Measurements from ENCODE around the gene PGK2.
A peak's percentile ranks its signal among the peaks of the same experiment; 100 is the strongest.
"Not testable (repeated sequence)": the region's sequence is repeated elsewhere in the genome, so short reads cannot be mapped to it uniquely, and the experiment has no call there.

PGK2 gene

DNA sequence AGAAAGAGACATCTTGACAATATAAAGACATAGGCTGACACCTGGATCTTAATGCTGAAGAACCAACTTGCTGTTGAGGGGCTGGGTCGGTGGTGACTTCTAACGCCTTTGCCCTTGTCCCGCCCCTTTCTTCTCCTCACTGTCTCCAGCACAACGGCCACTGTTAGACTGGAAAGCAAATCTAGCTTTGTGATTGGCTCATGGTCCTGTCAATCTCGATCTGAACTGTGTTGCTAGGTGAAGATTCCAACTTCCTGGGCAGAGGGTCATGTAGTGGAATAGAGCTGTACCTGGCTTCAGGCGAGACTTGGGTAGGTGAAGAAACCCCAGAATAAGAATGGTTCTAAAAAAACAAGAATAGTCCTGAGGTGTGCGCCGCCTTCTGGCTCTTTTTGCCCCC, at the start of gene PGK2:
TSS of gene PGK2 (minus strand) at position 110 of the 400 bp plus-strand sequence. CDS start at position 12, 98 bp downstream.
- H3K27ac ChIP-seq (ENCODE audit: low read length), result no peak within 1 kb of the TSS
- no peak within 1 kb of the TSS for H3K4me3 ChIP-seq (ENCODE audit: low read length)
- no peaks in the 10 kb centered on the region for H3K9me3 ChIP-seq (ENCODE audit: control insufficient read depth, low read depth, low read length)
- H3K27me3 ChIP-seq (ENCODE audit: control insufficient read depth, insufficient read depth, low read length), result no peaks in the 10 kb centered on the region
- H3K9ac ChIP-seq (ENCODE audit: low read length), result no peak within 1 kb of the TSS
- H3K36me3 ChIP-seq (ENCODE audit: control insufficient read depth, low read depth, low read length), result no peaks in the 10 kb centered on the region
- no peaks in the 10 kb centered on the region for H3K4me1 ChIP-seq (ENCODE audit: control insufficient read depth, low read depth, low read length)

DNA sequence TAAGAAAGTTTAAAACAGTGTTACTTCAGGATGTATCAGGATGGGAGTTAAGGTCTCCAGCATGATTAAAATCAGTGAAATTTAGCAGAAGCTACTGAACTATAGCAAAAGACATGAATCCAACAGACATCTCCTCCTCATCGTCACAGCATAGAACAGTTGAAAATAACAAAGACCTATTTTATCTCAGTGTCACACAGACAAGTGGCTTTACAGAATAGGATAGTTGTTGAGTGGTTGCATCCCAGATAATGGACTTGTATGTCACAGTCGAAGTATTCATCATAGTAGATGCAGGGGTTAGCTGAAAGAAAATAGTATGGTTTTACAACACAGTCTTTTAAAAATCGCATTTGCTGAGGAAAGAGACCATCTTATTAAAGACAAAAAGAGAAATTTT, 48.1 kb upstream of the PGK2 start:
- H3K27ac ChIP-seq (ENCODE audit: low read length), result no peak overlapping the region
- no peak overlapping the region for H3K9ac ChIP-seq (ENCODE audit: low read length)
- H3K27me3 ChIP-seq (ENCODE audit: control insufficient read depth, insufficient read depth, low read length), result no peaks in the 10 kb centered on the region
- no peaks in the 10 kb centered on the region for H3K9me3 ChIP-seq (ENCODE audit: control insufficient read depth, low read depth, low read length)
- no peaks in the 10 kb centered on the region for H3K36me3 ChIP-seq (ENCODE audit: control insufficient read depth, low read depth, low read length)
- no peak overlapping the region for H3K4me3 ChIP-seq (ENCODE audit: low read length)
- peaks cover 19% of the 10 kb centered on the region for H3K4me1 ChIP-seq (ENCODE audit: control insufficient read depth, low read depth, low read length)

DNA sequence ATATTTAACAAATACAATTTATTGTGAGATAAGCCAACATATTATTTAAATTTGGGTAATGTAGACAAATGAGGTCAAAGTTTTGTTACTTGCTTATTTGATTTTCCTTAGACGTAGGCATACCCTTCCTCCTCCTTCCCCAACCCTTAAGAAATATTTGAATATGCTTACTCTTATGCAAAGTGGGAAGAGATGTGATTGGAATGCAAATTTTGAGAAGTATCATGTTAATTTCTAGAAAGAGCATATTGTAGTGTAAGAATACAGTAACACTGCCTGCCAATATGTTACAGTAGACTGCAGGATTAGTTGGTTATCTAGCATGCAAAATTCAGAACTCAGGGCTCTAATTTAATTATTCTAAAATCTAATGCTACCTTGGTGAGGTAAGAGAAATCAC, 46.3 kb upstream of the PGK2 start:
- peaks cover 19% of the 10 kb centered on the region for H3K4me1 ChIP-seq (ENCODE audit: control insufficient read depth, low read depth, low read length)
- no peak overlapping the region for H3K4me3 ChIP-seq (ENCODE audit: low read length)
- H3K9me3 ChIP-seq (ENCODE audit: control insufficient read depth, low read depth, low read length), result no peaks in the 10 kb centered on the region
- H3K27ac ChIP-seq (ENCODE audit: low read length), result no peak overlapping the region
- H3K36me3 ChIP-seq (ENCODE audit: control insufficient read depth, low read depth, low read length), result no peaks in the 10 kb centered on the region
- no peak overlapping the region for H3K9ac ChIP-seq (ENCODE audit: low read length)
- no peaks in the 10 kb centered on the region for H3K27me3 ChIP-seq (ENCODE audit: control insufficient read depth, insufficient read depth, low read length)

DNA sequence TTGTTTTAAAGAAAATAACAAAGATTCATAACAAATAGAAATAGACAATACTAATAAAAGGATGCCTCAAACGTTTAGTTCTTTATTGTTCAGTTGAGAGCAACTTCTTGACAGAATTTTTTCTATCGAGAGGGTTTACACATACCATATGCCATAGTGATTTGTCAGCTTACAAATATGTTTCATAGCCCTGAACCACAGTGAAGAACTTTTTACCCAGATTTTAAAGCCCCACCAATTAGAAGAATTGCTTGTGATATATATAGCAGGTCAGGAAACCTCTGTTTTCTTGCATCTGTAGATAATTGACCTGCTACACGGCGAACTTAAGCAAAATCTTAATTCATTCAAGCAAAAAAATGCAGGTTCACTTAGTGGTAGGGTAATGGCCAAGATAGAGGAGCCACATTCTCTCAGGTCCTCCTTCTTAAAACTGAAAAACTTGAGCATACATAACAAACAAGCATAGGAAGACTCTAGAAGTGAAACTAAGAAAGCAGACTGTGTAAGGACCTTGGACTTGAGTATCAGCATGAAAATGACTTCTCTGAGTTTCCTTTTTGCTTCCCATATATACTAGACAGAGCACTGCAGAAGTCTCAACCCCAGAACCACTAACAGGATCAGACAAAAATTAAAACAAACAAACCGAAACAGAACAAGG, 39.8 kb upstream of the PGK2 start:
- H3K27me3 ChIP-seq (ENCODE audit: control insufficient read depth, insufficient read depth, low read length), result no peaks in the 10 kb centered on the region
- H3K9me3 ChIP-seq (ENCODE audit: control insufficient read depth, low read depth, low read length), result no peaks in the 10 kb centered on the region
- H3K4me3 ChIP-seq (ENCODE audit: low read length), result no peak overlapping the region
- H3K27ac ChIP-seq (ENCODE audit: low read length), result no peak overlapping the region
- H3K4me1 ChIP-seq (ENCODE audit: control insufficient read depth, low read depth, low read length), result no peaks in the 10 kb centered on the region
- no peak overlapping the region for H3K9ac ChIP-seq (ENCODE audit: low read length)
- no peaks in the 10 kb centered on the region for H3K36me3 ChIP-seq (ENCODE audit: control insufficient read depth, low read depth, low read length)

DNA sequence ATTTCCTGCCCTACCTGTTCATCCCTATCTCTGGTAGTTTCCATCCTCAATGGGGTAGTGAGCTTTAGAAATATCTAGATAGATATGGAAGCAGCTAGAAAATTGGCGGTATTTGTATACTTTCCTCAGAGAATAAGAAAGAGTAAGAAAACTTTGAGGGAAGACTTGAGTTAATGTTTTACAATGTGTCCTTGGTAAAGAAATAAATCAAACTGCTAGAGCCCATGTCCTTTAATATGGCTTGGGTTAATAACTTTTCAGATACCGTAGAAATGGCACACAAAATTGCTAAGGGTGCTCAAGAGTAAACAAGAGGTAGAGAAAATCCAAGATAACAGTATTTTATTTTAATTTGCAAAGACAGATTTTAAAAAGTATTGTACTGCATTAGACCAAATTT, 28.1 kb upstream of the PGK2 start:
- no peaks in the 10 kb centered on the region for H3K4me1 ChIP-seq (ENCODE audit: control insufficient read depth, low read depth, low read length)
- no peak overlapping the region for H3K4me3 ChIP-seq (ENCODE audit: low read length)
- no peaks in the 10 kb centered on the region for H3K36me3 ChIP-seq (ENCODE audit: control insufficient read depth, low read depth, low read length)
- no peaks in the 10 kb centered on the region for H3K9me3 ChIP-seq (ENCODE audit: control insufficient read depth, low read depth, low read length)
- no peak overlapping the region for H3K9ac ChIP-seq (ENCODE audit: low read length)
- H3K27me3 ChIP-seq (ENCODE audit: control insufficient read depth, insufficient read depth, low read length), result no peaks in the 10 kb centered on the region
- H3K27ac ChIP-seq (ENCODE audit: low read length), result no peak overlapping the region

DNA sequence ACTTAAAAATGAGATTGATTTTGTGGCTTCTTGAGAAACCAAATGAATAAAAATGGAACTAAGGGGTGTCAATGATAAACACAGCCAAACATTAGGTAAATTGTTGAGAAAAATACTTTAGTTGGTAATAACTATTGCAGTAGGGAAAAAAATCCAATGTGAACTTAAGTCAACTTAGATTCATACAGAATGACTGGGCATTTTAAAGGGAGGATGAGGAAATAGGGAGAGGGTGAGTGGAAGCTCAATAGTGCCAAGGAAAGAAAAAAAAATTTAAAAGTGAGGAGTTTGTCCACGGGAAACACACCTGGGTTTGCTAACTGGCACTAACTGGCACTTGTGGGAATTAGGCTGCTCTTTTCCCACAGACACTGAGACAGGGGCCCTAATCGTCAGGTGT, 26.2 kb upstream of the PGK2 start:
- H3K4me1 ChIP-seq (ENCODE audit: control insufficient read depth, low read depth, low read length), result no peaks in the 10 kb centered on the region
- H3K27ac ChIP-seq (ENCODE audit: low read length), result no peak overlapping the region
- no peak overlapping the region for H3K9ac ChIP-seq (ENCODE audit: low read length)
- no peaks in the 10 kb centered on the region for H3K9me3 ChIP-seq (ENCODE audit: control insufficient read depth, low read depth, low read length)
- no peaks in the 10 kb centered on the region for H3K36me3 ChIP-seq (ENCODE audit: control insufficient read depth, low read depth, low read length)
- H3K27me3 ChIP-seq (ENCODE audit: control insufficient read depth, insufficient read depth, low read length), result no peaks in the 10 kb centered on the region
- no peak overlapping the region for H3K4me3 ChIP-seq (ENCODE audit: low read length)

DNA sequence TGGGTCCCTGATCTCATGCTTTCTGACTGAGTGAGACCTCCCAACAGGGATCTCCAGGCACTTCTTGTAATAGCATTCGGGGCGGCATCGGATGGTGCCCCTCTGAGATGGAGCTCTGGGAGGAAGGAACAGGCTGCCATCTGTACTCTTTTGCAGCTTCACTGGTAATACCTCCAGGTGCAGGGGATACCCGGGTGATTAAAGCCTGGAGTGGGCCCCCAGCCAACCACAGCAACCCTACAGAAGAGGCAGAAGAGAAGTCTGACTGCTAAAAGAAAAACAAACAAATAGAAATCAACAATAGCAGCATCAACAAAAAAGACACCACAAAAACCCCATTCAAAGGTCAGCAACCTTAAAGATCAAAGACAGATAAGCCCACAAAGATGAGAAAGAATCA, 19.1 kb upstream of the PGK2 start:
- no peaks in the 10 kb centered on the region for H3K36me3 ChIP-seq (ENCODE audit: control insufficient read depth, low read depth, low read length)
- no peak overlapping the region for H3K27ac ChIP-seq (ENCODE audit: low read length)
- H3K27me3 ChIP-seq (ENCODE audit: control insufficient read depth, insufficient read depth, low read length), result no peaks in the 10 kb centered on the region
- no peak overlapping the region for H3K4me3 ChIP-seq (ENCODE audit: low read length)
- H3K9ac ChIP-seq (ENCODE audit: low read length), result no peak overlapping the region
- no peaks in the 10 kb centered on the region for H3K4me1 ChIP-seq (ENCODE audit: control insufficient read depth, low read depth, low read length)
- no peaks in the 10 kb centered on the region for H3K9me3 ChIP-seq (ENCODE audit: control insufficient read depth, low read depth, low read length)

DNA sequence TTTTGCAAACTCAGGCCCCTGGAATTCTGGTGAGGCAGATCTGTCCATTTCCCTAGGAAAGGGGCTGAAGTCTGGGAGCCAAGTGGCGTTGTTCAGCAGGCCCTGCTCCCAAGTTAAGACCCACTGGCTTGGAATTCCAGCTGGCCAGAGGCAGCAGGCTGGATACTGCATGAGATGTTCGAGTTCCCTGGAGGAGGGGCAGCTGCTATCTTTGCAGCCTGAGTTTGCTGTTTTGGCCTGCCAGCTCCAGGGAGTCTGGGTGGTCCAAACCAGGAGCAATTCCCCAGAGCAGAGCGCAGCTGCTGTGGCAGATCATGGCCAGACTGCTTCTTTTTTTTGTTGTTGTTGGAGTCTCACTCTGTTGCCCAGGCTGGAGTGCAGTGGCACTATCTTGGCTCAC, 18.2 kb upstream of the PGK2 start:
- no peaks in the 10 kb centered on the region for H3K27me3 ChIP-seq (ENCODE audit: control insufficient read depth, insufficient read depth, low read length)
- H3K4me3 ChIP-seq (ENCODE audit: low read length), result no peak overlapping the region
- no peak overlapping the region for H3K27ac ChIP-seq (ENCODE audit: low read length)
- H3K9me3 ChIP-seq (ENCODE audit: control insufficient read depth, low read depth, low read length), result no peaks in the 10 kb centered on the region
- no peaks in the 10 kb centered on the region for H3K36me3 ChIP-seq (ENCODE audit: control insufficient read depth, low read depth, low read length)
- no peaks in the 10 kb centered on the region for H3K4me1 ChIP-seq (ENCODE audit: control insufficient read depth, low read depth, low read length)
- no peak overlapping the region for H3K9ac ChIP-seq (ENCODE audit: low read length)

DNA sequence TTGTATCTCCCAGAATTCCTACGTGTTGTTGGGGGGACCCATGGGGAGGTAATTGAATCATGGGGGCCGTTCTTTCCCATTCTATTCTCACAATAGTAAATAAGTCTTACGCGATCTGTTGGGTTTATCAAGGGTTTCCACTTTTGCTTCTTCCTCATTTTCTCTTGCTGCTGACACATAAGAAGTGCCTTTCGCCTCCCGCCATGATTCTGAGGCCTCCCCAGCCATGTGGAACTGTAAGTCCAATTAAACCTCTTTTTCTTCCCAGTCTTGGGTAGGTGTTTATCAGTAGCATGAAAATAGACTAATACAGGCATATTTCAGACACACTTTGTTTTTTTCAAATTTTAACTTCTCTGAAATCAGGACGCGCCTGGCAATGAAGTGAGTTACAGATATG, 14.4 kb upstream of the PGK2 start:
- H3K4me1 ChIP-seq (ENCODE audit: control insufficient read depth, low read depth, low read length), result no peaks in the 10 kb centered on the region

DNA sequence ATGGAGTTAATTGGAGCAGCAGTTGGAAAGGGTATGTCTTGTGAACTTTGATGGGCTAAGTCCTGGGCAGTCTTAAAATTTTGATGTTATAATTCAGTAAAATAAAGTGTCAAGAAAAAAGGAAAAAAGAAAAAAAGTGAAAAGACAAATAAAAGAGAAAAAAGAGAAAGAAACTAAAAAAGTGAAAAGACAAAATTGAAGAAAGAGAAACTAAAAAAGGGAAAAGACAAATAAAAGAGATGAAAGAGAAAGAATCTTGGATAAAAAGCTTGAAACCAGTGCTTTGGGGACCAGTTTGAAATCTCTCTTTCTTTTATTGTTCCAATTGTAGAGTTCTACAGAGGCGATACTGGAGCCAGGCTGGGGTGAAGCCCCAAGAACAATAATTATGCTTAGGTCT, 12.0 kb upstream of the PGK2 start:
- Histone ChIP-seq H3K27ac (ENCODE audit: low read length) (no peak overlapping the region), H3K9ac (ENCODE audit: low read length) (no peak overlapping the region), H3K4me1 (ENCODE audit: control insufficient read depth, low read depth, low read length) (no peaks in the 10 kb centered on the region), H3K36me3 (ENCODE audit: control insufficient read depth, low read depth, low read length) (no peaks in the 10 kb centered on the region), H3K27me3 (ENCODE audit: control insufficient read depth, insufficient read depth, low read length) (no peaks in the 10 kb centered on the region), H3K9me3 (ENCODE audit: control insufficient read depth, low read depth, low read length) (no peaks in the 10 kb centered on the region), H3K4me3 (ENCODE audit: low read length) (no peak overlapping the region)

More for the DNA sequence above, 14.4 kb upstream of the PGK2 start:
- Histone ChIP-seq H3K27ac (ENCODE audit: low read length) (no peak overlapping the region), H3K4me3 (ENCODE audit: low read length) (no peak overlapping the region), H3K36me3 (ENCODE audit: control insufficient read depth, low read depth, low read length) (no peaks in the 10 kb centered on the region), H3K9me3 (ENCODE audit: control insufficient read depth, low read depth, low read length) (no peaks in the 10 kb centered on the region), H3K27me3 (ENCODE audit: control insufficient read depth, insufficient read depth, low read length) (no peaks in the 10 kb centered on the region), H3K9ac (ENCODE audit: low read length) (no peak overlapping the region)

DNA sequence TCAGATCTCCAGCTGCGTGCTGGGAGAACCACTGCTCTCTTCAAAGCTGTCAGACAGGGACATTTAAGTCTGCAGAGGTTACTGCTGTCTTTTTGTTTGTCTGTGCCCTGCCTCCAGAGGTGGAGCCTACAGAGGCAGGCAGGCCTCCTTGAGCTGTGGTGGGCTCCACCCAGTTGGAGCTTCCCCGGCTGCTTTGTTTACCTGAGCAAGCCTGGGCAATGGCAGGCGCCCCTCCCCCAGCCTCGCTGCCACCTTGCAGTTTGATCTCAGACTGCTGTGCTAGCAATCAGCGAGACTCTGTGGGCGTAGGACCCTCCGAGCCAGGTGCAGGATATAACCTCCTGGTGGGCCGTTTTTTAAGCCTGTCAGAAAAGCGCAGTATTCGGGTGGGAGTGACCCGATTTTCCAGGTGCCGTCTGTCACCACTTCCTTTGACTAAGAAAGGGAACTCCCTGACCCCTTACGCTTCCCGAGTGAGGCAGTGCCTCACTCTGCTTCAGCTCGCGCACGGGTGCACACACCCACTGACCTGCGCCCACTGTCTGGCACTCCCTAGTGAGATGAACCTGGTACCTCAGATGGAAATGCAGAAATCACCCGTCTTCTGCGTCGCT, 9.9 kb upstream of the PGK2 start:
- peak overlapping the region; percentile 54 for H3K4me3 ChIP-seq (ENCODE audit: low read length)

DNA sequence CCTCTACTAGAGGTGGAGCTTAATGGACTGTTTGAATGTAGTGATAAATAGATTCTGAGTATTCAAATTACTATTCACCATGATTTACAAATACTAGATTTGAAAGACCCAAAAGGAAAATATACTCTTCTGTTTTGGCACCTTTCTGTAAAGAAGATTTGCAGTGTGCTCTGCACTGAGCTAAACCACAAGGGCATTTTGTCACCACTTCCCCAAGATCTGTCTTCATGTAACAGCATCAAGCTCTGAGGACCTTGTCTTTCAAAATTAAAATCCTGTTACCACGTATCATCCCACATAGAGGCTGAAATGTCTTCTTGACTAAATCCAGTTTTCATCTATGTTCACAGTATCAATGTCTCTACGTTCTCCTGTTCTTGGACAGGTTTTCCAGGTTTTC, 3.3 kb upstream of the PGK2 start:
- H3K27me3 ChIP-seq (ENCODE audit: control insufficient read depth, insufficient read depth, low read length), result no peaks in the 10 kb centered on the region
- no peaks in the 10 kb centered on the region for H3K36me3 ChIP-seq (ENCODE audit: control insufficient read depth, low read depth, low read length)
- no peak overlapping the region for H3K9ac ChIP-seq (ENCODE audit: low read length)
- no peak overlapping the region for H3K4me3 ChIP-seq (ENCODE audit: low read length)
- H3K9me3 ChIP-seq (ENCODE audit: control insufficient read depth, low read depth, low read length), result no peaks in the 10 kb centered on the region
- no peaks in the 10 kb centered on the region for H3K4me1 ChIP-seq (ENCODE audit: control insufficient read depth, low read depth, low read length)
- no peak overlapping the region for H3K27ac ChIP-seq (ENCODE audit: low read length)

More for the DNA sequence above, 9.9 kb upstream of the PGK2 start:
- not testable (repeated sequence) for H3K4me1 ChIP-seq (ENCODE audit: control insufficient read depth, low read depth, low read length); H3K36me3 ChIP-seq (ENCODE audit: control insufficient read depth, low read depth, low read length); H3K9me3 ChIP-seq (ENCODE audit: control insufficient read depth, low read depth, low read length); H3K27ac ChIP-seq (ENCODE audit: low read length); H3K27me3 ChIP-seq (ENCODE audit: control insufficient read depth, insufficient read depth, low read length); H3K9ac ChIP-seq (ENCODE audit: low read length)
